Measurements from ENCODE around the gene PIP4K2A.

GRCh38 chr10:22491480-22491879, 222.9 kb downstream of the PIP4K2A start:
- no peak for TF ChIP-seq CTCF (IDR thresholded peaks at IDR 0.05)
- no peak for TF ChIP-seq POLR2A (IDR thresholded peaks at IDR 0.05)

All from suprapubic skin (tissue), 3 donors.